ENCODE results near the gene PEX14. TPM values are rescaled to one million over a fixed set of nuclear protein-coding genes. Genes with fewer than 3 reads are reported as not detected.

Gene PEX14
- total RNA-seq, 1 donor from 2014 or later = 31.4 TPM

- Mint-ChIP-seq H3K9me3 (no peaks in the 10 kb centered on the region), H3K4me1 (peaks cover 16% of the 10 kb centered on the region), H3K27me3 (ENCODE audit: low read depth) (no peaks in the 10 kb centered on the region), H3K27ac (no peak overlapping the region), H3K4me3 (no peak overlapping the region), H3K36me3 (peaks cover 4% of the 10 kb centered on the region)
- no peak for DNase-seq (ENCODE audit: low spot score in 2 of 2, unreplicated experiment in 2 of 2)
- TF ChIP-seq CTCF (IDR thresholded peaks at IDR 0.05; ENCODE audit: unreplicated experiment) = no peak
Measured at GRCh38 chr1:10522322-10522860, 47.6 kb downstream of the PEX14 start.

- Mint-ChIP-seq H3K36me3 (peaks cover 2% of the 10 kb centered on the region), H3K9me3 (no peaks in the 10 kb centered on the region), H3K4me3 (no peak overlapping the region), H3K27ac (no peak overlapping the region), H3K4me1 (peaks cover 23% of the 10 kb centered on the region), H3K27me3 (ENCODE audit: low read depth) (no peaks in the 10 kb centered on the region)
- DNase-seq (ENCODE audit: low spot score in 2 of 2, unreplicated experiment in 2 of 2) = no peak
- TF ChIP-seq CTCF (IDR thresholded peaks at IDR 0.05; ENCODE audit: unreplicated experiment) = no peak
Measured at GRCh38 chr1:10525208-10525607, 50.5 kb downstream of the PEX14 start.

- H3K27me3 Mint-ChIP-seq (ENCODE audit: low read depth) = no peaks in the 10 kb centered on the region
- no peaks in the 10 kb centered on the region for H3K36me3 Mint-ChIP-seq
- DNase-seq (ENCODE audit: low spot score in 2 of 2, unreplicated experiment in 2 of 2) = no peak
Measured at GRCh38 chr1:10528066-10529014, 53.6 kb downstream of the PEX14 start.

GRCh38 chr1:10529091-10529490, 54.3 kb downstream of the PEX14 start:
- no peaks in the 10 kb centered on the region for H3K27me3 Mint-ChIP-seq (ENCODE audit: low read depth)
- H3K9me3 Mint-ChIP-seq = no peaks in the 10 kb centered on the region
- DNase-seq (ENCODE audit: low spot score in 2 of 2, unreplicated experiment in 2 of 2) = no peak
- no peak for TF ChIP-seq CTCF (IDR thresholded peaks at IDR 0.05; ENCODE audit: unreplicated experiment)
- H3K4me1 Mint-ChIP-seq = peaks cover 45% of the 10 kb centered on the region
- no peak overlapping the region for H3K4me3 Mint-ChIP-seq
- peak overlapping the region; percentile 43 for H3K27ac Mint-ChIP-seq
- no peaks in the 10 kb centered on the region for H3K36me3 Mint-ChIP-seq

More at GRCh38 chr1:10528066-10529014, 53.6 kb downstream of the PEX14 start:
- Mint-ChIP-seq H3K9me3 (no peaks in the 10 kb centered on the region), H3K4me3 (no peak overlapping the region), H3K4me1 (peaks cover 45% of the 10 kb centered on the region), H3K27ac (peak overlapping the region; percentile 60)
- no peak for TF ChIP-seq CTCF (IDR thresholded peaks at IDR 0.05; ENCODE audit: unreplicated experiment)

- Mint-ChIP-seq H3K4me1 (peaks cover 51% of the 10 kb centered on the region), H3K27me3 (ENCODE audit: low read depth) (no peaks in the 10 kb centered on the region), H3K36me3 (no peaks in the 10 kb centered on the region), H3K27ac (no peak overlapping the region), H3K4me3 (no peak overlapping the region), H3K9me3 (no peaks in the 10 kb centered on the region)
- TF ChIP-seq CTCF (IDR thresholded peaks at IDR 0.05; ENCODE audit: unreplicated experiment) = no peak
- DNase-seq (ENCODE audit: low spot score in 2 of 2, unreplicated experiment in 2 of 2) = no peak
Measured at GRCh38 chr1:10529765-10530164, 55.0 kb downstream of the PEX14 start.

Data from mesothelial cell of epicardium (in vitro differentiated cells).